Common myeloid progenitor, CD34-positive (primary cell): Measurements from ENCODE around the gene ZNF791.
"Not testable (repeated sequence)": the region's sequence is repeated elsewhere in the genome, so short reads cannot be mapped to it uniquely, and the experiment has no call there.

Experiments used
- CTCF ChIA-PET: fragments of 350-600 bp; sonication (Branson Sonifier 250); formaldehyde crosslinking; loops from one replicate; lab custom pipeline; 2021; ENCODE audit warnings: antibody characterized with exemption; lab: Charles Lee
- POLR2A ChIA-PET: fragments of 350-600 bp; sonication (Branson Sonifier 250); formaldehyde crosslinking; loops from one replicate; lab custom pipeline; 2021; ENCODE audit warnings: antibody characterized with exemption; lab: Charles Lee
- DNase-seq, 3 donors: peaks; one replicate each; pipeline versions ENCODE4 v3.0.0 to v3.0.0-alpha.2; 2013
- H3K27ac ChIP-seq, 2 experiments: 1 replicate in 1 of 2; 2 replicates in 1 of 2; pipeline ENCODE4 v1.7.0; 2013; ENCODE audit warnings: inconsistent platforms in 2 of 2, low read length in 2 of 2, mild to moderate bottlenecking in 2 of 2, low read depth in 1 of 2, moderate library complexity in 1 of 2; ENCODE audit not compliant: severe bottlenecking in 2 of 2, insufficient read depth in 1 of 2, poor library complexity in 1 of 2
- H3K27me3 ChIP-seq, 5 experiments: replicated peaks in 2 of 5; 1 replicate in 3 of 5; 2 replicates in 2 of 5; pipeline versions ENCODE4 v1.6.1 to v1.7.0; 2013; ENCODE audit warnings: low read length in 4 of 5, mild to moderate bottlenecking in 2 of 5, moderate library complexity in 2 of 5, inconsistent platforms in 1 of 5; ENCODE audit not compliant: insufficient read depth in 5 of 5, control insufficient read depth in 4 of 5
- H3K36me3 ChIP-seq, 4 experiments: 1 replicate in 2 of 4; 2 replicates in 2 of 4; pipeline versions ENCODE4 v1.6.1 to v1.7.0; 2013; ENCODE audit warnings: low read length in 3 of 4, control low read depth in 1 of 4, mild to moderate bottlenecking in 1 of 4; ENCODE audit not compliant: control insufficient read depth in 4 of 4, insufficient read depth in 4 of 4
- H3K4me1 ChIP-seq, 4 experiments: 1 replicate in 3 of 4; 2 replicates in 1 of 4; pipeline versions ENCODE4 v1.6.1 to v1.7.1; 2013; ENCODE audit warnings: low read length in 3 of 4, mild to moderate bottlenecking in 3 of 4, control low read depth in 1 of 4, inconsistent platforms in 1 of 4, moderate library complexity in 1 of 4; ENCODE audit not compliant: control insufficient read depth in 4 of 4, insufficient read depth in 4 of 4; ENCODE audit errors: control extremely low read depth in 1 of 4
- H3K4me3 ChIP-seq, 7 experiments: 1 replicate in 4 of 7; 2 replicates in 3 of 7; pipeline versions ENCODE4 v1.5.1 to v1.7.0; 2013; ENCODE audit warnings: mild to moderate bottlenecking in 7 of 7, low read length in 6 of 7, moderate library complexity in 6 of 7, inconsistent platforms in 2 of 7, low read depth in 2 of 7, control low read depth in 1 of 7; ENCODE audit not compliant: insufficient read depth in 4 of 7, control insufficient read depth in 1 of 7; ENCODE audit errors: extremely low read depth in 1 of 7
- H3K9me3 ChIP-seq, 5 experiments: 1 replicate in 4 of 5; 2 replicates in 1 of 5; pipeline versions ENCODE4 v1.6.1 to v1.7.1; 2013; ENCODE audit warnings: low read length in 4 of 5, mild to moderate bottlenecking in 2 of 5, inconsistent platforms in 1 of 5, low read depth in 1 of 5, moderate library complexity in 1 of 5; ENCODE audit not compliant: control insufficient read depth in 4 of 5, insufficient read depth in 2 of 5; ENCODE audit errors: control extremely low read depth in 1 of 5
- WGBS: methylation state at CpG from one replicate; pipeline ENCODE4 v1.1.5; 2013; ENCODE audit not compliant: insufficient coverage; 5-methylcytosine and 5-hydroxymethylcytosine counted together

The ZNF791 gene

GRCh38 chr19:12642506-12642905 lies 31.8 kb downstream of the ZNF791 start:
- ChIA-PET POLR2A (interaction anchor here (0.6 kb wide), 1 partner anchor 225 kb away, joined by 3 read pairs; no protein-coding TSS in a partner anchor), CTCF (interaction anchor here (0.7 to 1.6 kb wide), 2 partner anchors 13 to 29 kb away, joined by 3 read pairs; no protein-coding TSS in a partner anchor)
- Histone ChIP-seq H3K4me1 (peaks cover 0 to 11% (median 8%) of the 10 kb centered on the region in 4 experiments), H3K36me3 (peaks cover 0 to 20% (median under 1%) of the 10 kb centered on the region in 4 experiments), H3K4me3 (no peak overlapping the region), H3K27ac (no peak overlapping the region), H3K9me3 (no peaks in the 10 kb centered on the region), H3K27me3 (no peaks in the 10 kb centered on the region)
- 98% methylated on average over 26 of the region's 26 CpGs for WGBS
- no peak for DNase-seq

- POLR2A ChIA-PET, H3K4me3 ChIP-seq, H3K9me3 ChIP-seq, H3K27ac ChIP-seq, DNase-seq, CTCF ChIA-PET, H3K27me3 ChIP-seq: not testable (repeated sequence)
- Histone ChIP-seq H3K4me1 (peaks cover 0 to 18% (median 12%) of the 10 kb centered on the region in 4 experiments), H3K36me3 (peaks cover 0 to 23% (median under 1%) of the 10 kb centered on the region in 4 experiments)
- WGBS: 98% methylated on average over 7 of the region's 14 CpGs
Measured at GRCh38 chr19:12643716-12644115, 33.0 kb downstream of the ZNF791 start.

DNA sequence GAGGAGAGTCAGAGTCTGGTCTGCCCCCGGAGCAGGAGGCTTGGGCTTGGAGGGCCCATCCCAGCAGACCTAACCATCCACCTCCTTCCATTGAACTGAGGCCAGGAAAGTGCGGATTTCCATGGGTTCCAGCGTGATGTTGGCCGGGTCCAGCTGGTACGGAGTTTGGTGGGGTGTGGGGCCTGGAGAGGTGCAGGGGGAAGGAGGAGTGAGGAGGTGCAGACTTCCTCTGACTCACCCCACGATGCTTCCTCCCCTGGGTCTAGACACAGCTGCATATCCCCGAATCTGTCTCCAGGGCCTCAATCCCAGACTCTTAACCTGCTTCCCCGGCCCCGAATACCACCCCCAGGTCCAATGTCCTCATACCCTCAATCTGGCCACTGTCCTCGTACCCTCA lies 35.8 kb downstream of the ZNF791 start:
- DNase-seq: no peak
- peaks cover 0 to 10% (median 3%) of the 10 kb centered on the region in 4 experiments for H3K4me1 ChIP-seq
- H3K4me3 ChIP-seq: no peak overlapping the region
- H3K27me3 ChIP-seq: no peaks in the 10 kb centered on the region
- ChIA-PET POLR2A (no interaction called here), CTCF (no interaction called here)
- no peaks in the 10 kb centered on the region for H3K9me3 ChIP-seq
- H3K36me3 ChIP-seq: peaks cover 0 to 38% (median 7%) of the 10 kb centered on the region in 4 experiments
- H3K27ac ChIP-seq: no peak overlapping the region
- WGBS: 98% methylated on average over 6 of the region's 10 CpGs

DNA sequence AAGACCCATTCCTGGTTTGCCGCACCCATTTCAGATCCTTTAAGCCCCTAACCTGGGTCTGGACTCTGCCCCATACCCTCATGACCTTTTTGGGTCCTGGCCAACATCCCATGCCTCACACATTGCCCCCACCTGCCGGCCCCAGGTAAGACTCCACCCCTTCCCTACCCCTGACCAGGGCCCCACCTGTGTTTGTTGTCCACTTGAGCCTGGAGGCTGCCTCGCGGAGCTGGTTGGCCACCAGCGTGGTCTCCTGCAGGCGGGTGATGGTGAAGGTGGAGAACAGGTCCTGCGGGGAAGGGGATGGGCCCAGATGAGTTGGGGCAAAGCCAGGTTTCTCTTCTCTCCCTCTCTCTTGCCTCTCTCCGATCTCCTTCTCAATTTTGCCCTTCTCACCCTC lies 36.3 kb downstream of the ZNF791 start:
- 97% methylated on average over 5 of the region's 8 CpGs for WGBS
- Histone ChIP-seq H3K27me3 (no peaks in the 10 kb centered on the region), H3K27ac (no peak overlapping the region), H3K36me3 (peaks cover 0 to 43% (median 12%) of the 10 kb centered on the region in 4 experiments), H3K4me3 (no peak overlapping the region), H3K4me1 (peaks cover 0 to 10% (median 3%) of the 10 kb centered on the region in 4 experiments), H3K9me3 (no peaks in the 10 kb centered on the region)
- no peak for DNase-seq
- ChIA-PET CTCF (interaction anchor here (1.1 kb wide), 1 partner anchor 29 kb away, joined by 3 read pairs; no protein-coding TSS in a partner anchor), POLR2A (no interaction called here)

GRCh38 chr19:12647490-12648071 lies 36.9 kb downstream of the ZNF791 start:
- Histone ChIP-seq H3K27ac (no peak overlapping the region), H3K4me1 (peaks cover 0 to 10% (median 3%) of the 10 kb centered on the region in 4 experiments), H3K9me3 (no peaks in the 10 kb centered on the region), H3K4me3 (peak overlapping the region in 4 of 7 experiments; percentile 10 to 67 (median 49)), H3K27me3 (no peaks in the 10 kb centered on the region), H3K36me3 (peaks cover 0 to 46% (median 13%) of the 10 kb centered on the region in 4 experiments)
- ChIA-PET POLR2A (interaction anchor here (0.6 to 1.4 kb wide), 2 partner anchors 18 to 376 kb away, joined by 3 read pairs; no protein-coding TSS in a partner anchor), CTCF (interaction anchor here (1.1 kb wide), 1 partner anchor 29 kb away, joined by 3 read pairs; no protein-coding TSS in a partner anchor)
- DNase-seq: peak in 2 of 3 donors; percentile 67 to 69
- WGBS: 43% methylated on average over 22 of the region's 31 CpGs

- peaks cover 0 to 10% (median 3%) of the 10 kb centered on the region in 4 experiments for H3K4me1 ChIP-seq
- 40% methylated on average over 26 of the region's 29 CpGs for WGBS
- H3K27ac ChIP-seq: no peak overlapping the region
- no peaks in the 10 kb centered on the region for H3K9me3 ChIP-seq
- CTCF ChIA-PET: interaction anchor here (1.1 kb wide), 1 partner anchor 30 kb away, joined by 3 read pairs; no protein-coding TSS in a partner anchor
- POLR2A ChIA-PET: interaction anchor here (1.4 kb wide), 1 partner anchor 17 kb away, joined by 3 read pairs; no protein-coding TSS in a partner anchor
- H3K27me3 ChIP-seq: no peaks in the 10 kb centered on the region
- H3K36me3 ChIP-seq: peaks cover 0 to 46% (median 13%) of the 10 kb centered on the region in 4 experiments
- H3K4me3 ChIP-seq: peak overlapping the region in 4 of 7 experiments; percentile 10 to 67 (median 49)
- DNase-seq: no peak
Measured at GRCh38 chr19:12648088-12648487, 37.4 kb downstream of the ZNF791 start.

- WGBS: 100% methylated on average over 9 of the region's 10 CpGs
- POLR2A ChIA-PET: no interaction called here
- CTCF ChIA-PET: interaction anchor here (2.1 kb wide), 1 partner anchor 13 kb away, joined by 6 read pairs; no protein-coding TSS in a partner anchor
- Histone ChIP-seq H3K27ac (no peak overlapping the region), H3K4me1 (peaks cover 0 to 10% (median 3%) of the 10 kb centered on the region in 4 experiments), H3K4me3 (no peak overlapping the region), H3K9me3 (no peaks in the 10 kb centered on the region), H3K27me3 (no peaks in the 10 kb centered on the region), H3K36me3 (peaks cover 7 to 43% (median 16%) of the 10 kb centered on the region in 4 experiments)
- no peak for DNase-seq
Measured at GRCh38 chr19:12649941-12650340, 39.2 kb downstream of the ZNF791 start.
